ENCODE data around the gene GABRG3. TPM values are rescaled to one million over a fixed set of nuclear protein-coding genes. Genes with fewer than 3 reads are reported as not detected.
A peak's percentile ranks its signal among the peaks of the same experiment; 100 is the strongest.

GABRG3 gene
- total RNA-seq, 1 donor from 2014 or later = 0.54 TPM

- peaks cover 4% of the 10 kb centered on the region for H3K4me1 Mint-ChIP-seq (ENCODE audit: low read depth, unreplicated experiment)
- TF ChIP-seq EZH2 (IDR thresholded peaks at IDR 0.05; ENCODE audit: insufficient read depth, low read length) = no peak
- TF ChIP-seq CTCF (IDR thresholded peaks at IDR 0.05; ENCODE audit: insufficient read depth, low read depth, low read length) = no peak
- no peak for FAIRE-seq
- Histone ChIP-seq H3K36me3 (ENCODE audit: insufficient read depth, low read length) (no peaks in the 10 kb centered on the region), H3K9me3 (ENCODE audit: insufficient read depth, low read depth, low read length) (no peaks in the 10 kb centered on the region), H3K4me2 (ENCODE audit: low read length) (no peak overlapping the region), H3K9ac (ENCODE audit: low read length) (no peak overlapping the region), H4K20me1 (ENCODE audit: insufficient read depth, low read length) (no peaks in the 10 kb centered on the region), H2AFZ (ENCODE audit: low read depth, low read length) (no peak overlapping the region), H3K79me2 (ENCODE audit: insufficient read depth, low read length) (no peaks in the 10 kb centered on the region), H3K27me3 (ENCODE audit: insufficient read depth, low read length) (no peaks in the 10 kb centered on the region), H3K4me3 (ENCODE audit: insufficient read depth, low read depth, low read length) (no peak overlapping the region), H3K27ac (ENCODE audit: low read depth, low read length) (no peak overlapping the region), H3K4me1 (ENCODE audit: insufficient read depth, low read length) (peaks cover 8% of the 10 kb centered on the region)
- H3K27me3 Mint-ChIP-seq (ENCODE audit: low read depth, unreplicated experiment) = no peaks in the 10 kb centered on the region
- peaks cover 7% of the 10 kb centered on the region for H3K9me3 Mint-ChIP-seq (ENCODE audit: unreplicated experiment)
- no peak overlapping the region for H3K27ac Mint-ChIP-seq (ENCODE audit: unreplicated experiment)
- no peak overlapping the region for H3K4me3 Mint-ChIP-seq (ENCODE audit: unreplicated experiment)
- DNase-seq (ENCODE audit: low read depth) = no peak
- H3K36me3 Mint-ChIP-seq (ENCODE audit: low read depth, unreplicated experiment) = no peaks in the 10 kb centered on the region
These were observed 514.3 kb downstream of the GABRG3 start for GRCh38 chr15:27485265-27485664.

GRCh38 chr15:27486051-27486450 lies 515.1 kb downstream of the GABRG3 start:
- H3K4me1 Mint-ChIP-seq (ENCODE audit: low read depth, unreplicated experiment) = peaks cover 7% of the 10 kb centered on the region
- Histone ChIP-seq H3K9ac (ENCODE audit: low read length) (no peak overlapping the region), H3K27ac (ENCODE audit: low read depth, low read length) (no peak overlapping the region), H3K27me3 (ENCODE audit: insufficient read depth, low read length) (no peaks in the 10 kb centered on the region), H3K4me3 (ENCODE audit: insufficient read depth, low read depth, low read length) (no peak overlapping the region), H2AFZ (ENCODE audit: low read depth, low read length) (no peak overlapping the region), H3K4me1 (ENCODE audit: insufficient read depth, low read length) (peaks cover 10% of the 10 kb centered on the region), H3K9me3 (ENCODE audit: insufficient read depth, low read depth, low read length) (no peaks in the 10 kb centered on the region), H3K4me2 (ENCODE audit: low read length) (no peak overlapping the region), H3K36me3 (ENCODE audit: insufficient read depth, low read length) (no peaks in the 10 kb centered on the region), H3K79me2 (ENCODE audit: insufficient read depth, low read length) (no peaks in the 10 kb centered on the region), H4K20me1 (ENCODE audit: insufficient read depth, low read length) (no peaks in the 10 kb centered on the region)
- H3K27ac Mint-ChIP-seq (ENCODE audit: unreplicated experiment) = no peak overlapping the region
- FAIRE-seq (no peak), DNase-seq (ENCODE audit: low read depth) (no peak)
- TF ChIP-seq EZH2 (IDR thresholded peaks at IDR 0.05; ENCODE audit: insufficient read depth, low read length) (no peak), CTCF (IDR thresholded peaks at IDR 0.05; ENCODE audit: insufficient read depth, low read depth, low read length) (no peak)
- H3K4me3 Mint-ChIP-seq (ENCODE audit: unreplicated experiment) = no peak overlapping the region
- H3K36me3 Mint-ChIP-seq (ENCODE audit: low read depth, unreplicated experiment) = no peaks in the 10 kb centered on the region
- no peaks in the 10 kb centered on the region for H3K27me3 Mint-ChIP-seq (ENCODE audit: low read depth, unreplicated experiment)
- peaks cover 7% of the 10 kb centered on the region for H3K9me3 Mint-ChIP-seq (ENCODE audit: unreplicated experiment)

GRCh38 chr15:27486683-27487647 lies 516.0 kb downstream of the GABRG3 start:
- peaks cover 19% of the 10 kb centered on the region for H3K4me1 ChIP-seq (ENCODE audit: insufficient read depth, low read length)
- DNase-seq (ENCODE audit: low read depth) (peak; percentile 66), FAIRE-seq (no peak)
- no peak overlapping the region for H2AFZ ChIP-seq (ENCODE audit: low read depth, low read length)
- peaks cover 7% of the 10 kb centered on the region for H3K9me3 Mint-ChIP-seq (ENCODE audit: unreplicated experiment)
- H3K36me3 ChIP-seq (ENCODE audit: insufficient read depth, low read length) = no peaks in the 10 kb centered on the region
- no peak for TF ChIP-seq EZH2 (IDR thresholded peaks at IDR 0.05; ENCODE audit: insufficient read depth, low read length)
- TF ChIP-seq CTCF (IDR thresholded peaks at IDR 0.05; ENCODE audit: insufficient read depth, low read depth, low read length) = no peak
- no peak overlapping the region for H3K4me3 ChIP-seq (ENCODE audit: insufficient read depth, low read depth, low read length)
- H3K27me3 Mint-ChIP-seq (ENCODE audit: low read depth, unreplicated experiment) = no peaks in the 10 kb centered on the region
- no peaks in the 10 kb centered on the region for H3K9me3 ChIP-seq (ENCODE audit: insufficient read depth, low read depth, low read length)
- H3K9ac ChIP-seq (ENCODE audit: low read length) = no peak overlapping the region
- no peaks in the 10 kb centered on the region for H3K36me3 Mint-ChIP-seq (ENCODE audit: low read depth, unreplicated experiment)
- no peak overlapping the region for H3K27ac ChIP-seq (ENCODE audit: low read depth, low read length)
- no peaks in the 10 kb centered on the region for H3K79me2 ChIP-seq (ENCODE audit: insufficient read depth, low read length)
- no peaks in the 10 kb centered on the region for H4K20me1 ChIP-seq (ENCODE audit: insufficient read depth, low read length)
- H3K4me3 Mint-ChIP-seq (ENCODE audit: unreplicated experiment) = no peak overlapping the region
- peaks cover 15% of the 10 kb centered on the region for H3K4me1 Mint-ChIP-seq (ENCODE audit: low read depth, unreplicated experiment)
- H3K4me2 ChIP-seq (ENCODE audit: low read length) = no peak overlapping the region
- no peak overlapping the region for H3K27ac Mint-ChIP-seq (ENCODE audit: unreplicated experiment)
- H3K27me3 ChIP-seq (ENCODE audit: insufficient read depth, low read length) = no peaks in the 10 kb centered on the region

All from astrocyte (in vitro differentiated cells and primary cell).